Muscle of leg (tissue), 11 donors: ENCODE results near the gene TNNI3. TPM values are rescaled to one million over a fixed set of nuclear protein-coding genes. Genes with fewer than 3 reads are reported as not detected.

Experiments
- DNase-seq: peaks from one replicate; pipeline ENCODE4 v3.0.0; 2013
- H3K27ac ChIP-seq: one replicate; pipeline ENCODE4 v1.5.1; 2013; ENCODE audit warnings: mild to moderate bottlenecking, low read length, control low read depth
- H3K27me3 ChIP-seq: one replicate; pipeline ENCODE4 v1.6.1; 2013; ENCODE audit warnings: low read length; ENCODE audit not compliant: control insufficient read depth, insufficient read depth
- H3K36me3 ChIP-seq: one replicate; pipeline ENCODE4 v1.6.1; 2013; ENCODE audit warnings: low read length; ENCODE audit not compliant: control insufficient read depth, insufficient read depth
- H3K4me1 ChIP-seq: one replicate; pipeline ENCODE4 v1.6.1; 2013; ENCODE audit warnings: low read length; ENCODE audit not compliant: control insufficient read depth, insufficient read depth
- H3K4me3 ChIP-seq: one replicate; pipeline ENCODE4 v1.5.1; 2013; ENCODE audit warnings: low read length, control low read depth
- H3K9me3 ChIP-seq: replicated peaks from 2 replicates; pipeline ENCODE4 v1.6.1; 2013; ENCODE audit warnings: low read depth, low read length; ENCODE audit not compliant: control insufficient read depth
- WGBS: methylation state at CpG from one replicate; pipeline ENCODE4 v1.1.5; 2013; ENCODE audit warnings: missing lambda C conversion rate; ENCODE audit not compliant: insufficient coverage; 5-methylcytosine and 5-hydroxymethylcytosine counted together
- polyA plus RNA-seq, 8 donors: library from polyadenylated mRNA; unstranded; fragments of 120-200 nt; gene quantifications; one replicate each; pipeline versions ENCODE4 v1.2.1 to v1.2.3, GENCODE V29; 2013; ENCODE audit warnings: inconsistent platforms in 1 of 8, low replicate concordance in 1 of 8; ENCODE audit not compliant: insufficient read length in 8 of 8, insufficient read depth in 1 of 8
- total RNA-seq: library from RNA; stranded (reverse); fragments of 120-200 nt; gene quantifications from one replicate; pipeline ENCODE4 v1.2.4, GENCODE V29; 2013

Gene TNNI3
- total and polyA plus RNA-seq, 9 donors, result 0.80 to 3.1 (median 1.4) TPM

DNA sequence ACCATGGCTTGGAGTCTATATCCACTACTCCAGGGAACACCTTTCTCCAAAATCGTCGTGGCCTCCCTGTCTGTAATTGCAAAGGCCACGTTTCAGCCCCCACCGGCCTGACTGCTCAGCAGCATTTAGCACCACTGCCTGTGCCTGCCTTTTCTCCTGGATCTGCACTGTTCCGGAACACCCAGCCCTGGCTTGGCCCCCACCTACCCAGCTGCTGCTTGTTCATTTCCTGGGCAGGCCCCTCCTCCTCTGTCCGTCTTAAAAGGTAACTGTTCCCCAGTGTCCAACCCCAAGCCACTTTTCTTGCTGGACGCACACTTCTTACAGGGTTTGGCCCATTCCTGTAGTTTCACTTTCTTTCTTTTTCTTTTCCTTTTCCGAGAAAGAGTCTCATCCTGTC is 31.1 kb upstream of the TNNI3 start:
- 43% methylated on average over 6 of the region's 8 CpGs for WGBS
- Histone ChIP-seq H3K4me1 (no peaks in the 10 kb centered on the region), H3K27ac (no peak overlapping the region), H3K36me3 (no peaks in the 10 kb centered on the region), H3K4me3 (no peak overlapping the region), H3K9me3 (no peaks in the 10 kb centered on the region), H3K27me3 (peaks cover 9% of the 10 kb centered on the region)
- DNase-seq, result no peak

DNA sequence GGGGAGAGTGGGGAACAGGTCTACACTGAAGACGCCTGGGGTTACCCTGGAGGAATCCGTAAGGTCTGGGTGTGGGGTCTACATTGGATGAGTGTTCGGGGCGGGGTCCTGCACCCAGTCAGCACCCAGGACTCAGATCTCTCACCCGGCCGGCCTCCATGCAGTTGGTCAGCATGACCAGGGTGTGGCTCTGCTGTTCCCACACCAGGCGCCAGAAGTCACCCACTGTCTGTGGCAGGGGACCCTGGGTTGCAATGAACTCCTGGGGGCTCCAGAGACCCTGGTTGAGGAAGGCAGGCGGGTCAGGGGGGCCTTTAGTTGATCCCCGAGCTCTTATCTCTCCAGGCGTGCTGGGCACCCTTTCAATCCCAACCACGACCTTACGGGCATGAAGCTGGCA is 28.5 kb upstream of the TNNI3 start:
- Histone ChIP-seq H3K36me3 (no peaks in the 10 kb centered on the region), H3K4me3 (no peak overlapping the region), H3K27me3 (peaks cover 19% of the 10 kb centered on the region), H3K27ac (no peak overlapping the region), H3K4me1 (no peaks in the 10 kb centered on the region), H3K9me3 (no peaks in the 10 kb centered on the region)
- no peak for DNase-seq
- 84% methylated on average over 10 of the region's 12 CpGs for WGBS

DNA sequence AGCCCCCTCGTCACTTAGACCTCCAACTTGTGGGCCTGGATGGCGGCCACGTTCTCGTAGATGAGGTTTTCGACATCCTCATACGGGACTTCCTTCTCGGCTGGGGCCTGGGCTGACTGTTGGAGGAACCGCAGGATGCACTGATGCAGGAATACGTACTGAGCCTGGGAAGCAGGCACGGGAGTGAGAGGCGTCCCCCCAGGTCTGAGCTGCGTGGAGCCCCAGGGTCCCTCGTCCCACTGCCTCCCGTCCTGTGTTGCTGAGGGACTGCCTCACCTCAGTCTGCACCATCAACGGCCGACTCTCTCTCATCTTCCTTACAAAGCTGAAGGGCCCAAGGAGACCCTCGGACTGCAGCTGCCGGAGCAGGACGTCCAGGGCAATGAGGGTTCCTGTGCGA is 24.2 kb upstream of the TNNI3 start:
- Histone ChIP-seq H3K4me3 (no peak overlapping the region), H3K27me3 (peaks cover 59% of the 10 kb centered on the region), H3K27ac (no peak overlapping the region), H3K36me3 (no peaks in the 10 kb centered on the region), H3K4me1 (peaks cover 13% of the 10 kb centered on the region), H3K9me3 (no peaks in the 10 kb centered on the region)
- WGBS, result 62% methylated on average over 14 of the region's 20 CpGs
- DNase-seq, result no peak

DNA sequence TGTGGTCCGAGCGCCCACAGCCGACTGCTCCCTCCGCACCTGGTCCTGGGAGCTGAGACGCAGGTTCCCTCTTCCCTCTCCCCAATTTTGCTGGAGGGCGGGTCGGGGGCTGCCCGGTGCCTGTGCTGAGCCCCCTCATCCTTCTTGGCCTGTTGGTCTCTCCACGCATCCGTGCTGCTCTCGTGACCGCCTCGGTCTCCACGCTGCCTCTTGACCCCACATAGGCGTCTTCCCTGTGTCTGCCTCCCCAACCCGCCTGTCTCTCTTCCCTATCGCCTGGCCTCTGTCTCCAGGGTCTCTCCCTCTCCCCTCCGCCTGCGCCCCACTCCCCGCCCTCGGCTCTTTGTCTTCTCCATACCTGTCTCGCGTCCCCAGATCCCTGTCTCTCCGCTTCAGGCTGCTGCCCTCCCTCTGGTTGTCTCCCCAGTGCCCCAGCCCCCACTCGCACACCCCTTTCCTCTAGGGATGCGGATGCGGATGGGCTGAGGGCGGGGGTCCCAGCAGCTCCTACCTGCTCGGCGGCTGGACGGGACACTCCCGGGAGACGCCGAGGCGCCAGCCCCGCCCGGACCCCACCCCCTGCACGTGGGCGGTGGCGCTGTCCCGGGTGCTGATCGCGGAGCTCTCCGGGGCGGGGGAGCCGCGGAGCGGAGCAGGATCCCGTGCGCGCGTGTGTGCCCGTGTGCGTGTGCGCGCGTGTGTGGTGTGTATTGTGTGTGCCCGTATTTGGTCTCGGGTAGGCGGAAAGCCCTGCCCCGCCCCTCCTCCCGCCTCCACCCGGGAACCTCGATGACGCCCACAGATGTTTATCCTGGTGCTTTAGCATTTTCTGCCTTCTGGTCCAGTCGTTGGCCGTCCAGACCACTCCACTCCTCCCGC is 22.3 kb upstream of the TNNI3 start, which contains the start of gene SYT5:
SYT5 (minus strand) TSS at position 684 of the 879 bp plus-strand sequence. CDS start 1,248 bp downstream, outside the sequence.
- under 1% methylated on average over 55 of the region's 68 CpGs for WGBS
- H3K27me3 ChIP-seq, result peaks cover 76% of the 10 kb centered on the region

DNA sequence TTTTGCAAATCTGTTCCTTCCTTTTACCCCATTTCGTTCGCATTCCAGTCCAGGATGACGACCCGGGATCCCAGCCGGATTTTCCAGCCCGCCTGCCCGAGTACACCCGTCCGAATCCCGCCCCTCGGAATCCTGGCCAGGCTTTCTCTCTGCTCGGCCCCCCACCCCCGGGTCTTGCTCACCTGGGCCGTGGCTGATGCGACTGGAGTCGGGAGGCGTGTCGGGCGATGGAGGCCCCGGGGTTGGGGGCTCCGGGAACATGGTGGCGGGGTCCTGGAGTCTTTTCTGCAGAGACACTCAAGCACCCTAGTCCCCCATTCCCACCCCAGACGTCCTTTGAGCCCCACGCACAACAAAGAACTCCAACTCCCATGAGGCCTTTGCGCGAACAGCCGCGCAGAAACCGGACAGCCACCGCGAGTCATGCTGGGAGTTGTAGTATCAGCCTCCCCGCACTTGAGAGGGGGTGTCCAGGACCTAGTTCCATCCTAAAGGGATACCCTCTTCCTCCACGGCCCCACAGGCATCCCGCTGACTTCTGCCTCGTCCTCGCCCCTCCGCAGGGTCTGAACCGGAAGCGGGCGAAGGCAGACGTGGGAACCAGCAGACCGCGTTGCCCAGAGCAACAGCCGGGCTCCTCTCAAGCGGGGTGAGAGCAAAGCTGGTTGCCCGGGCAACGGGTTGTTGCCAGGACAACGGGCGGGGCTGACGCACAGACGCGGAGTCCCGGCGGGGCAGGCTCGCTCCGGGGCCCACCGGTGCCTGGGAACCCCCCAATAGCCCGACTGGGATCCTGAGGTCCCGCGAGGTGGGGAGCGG is 21.5 kb upstream of the TNNI3 start:
- no peaks in the 10 kb centered on the region for H3K9me3 ChIP-seq
- WGBS, result 1% methylated on average over 44 of the region's 61 CpGs
- peak; percentile 65 for DNase-seq
- no peaks in the 10 kb centered on the region for H3K36me3 ChIP-seq
- H3K27me3 ChIP-seq, result peaks cover 82% of the 10 kb centered on the region
- peak overlapping the region; percentile 17 for H3K4me3 ChIP-seq
- peaks cover 14% of the 10 kb centered on the region for H3K4me1 ChIP-seq
- no peak overlapping the region for H3K27ac ChIP-seq

More for the DNA sequence above, 22.3 kb upstream of the TNNI3 start, which contains the start of gene SYT5:
- Histone ChIP-seq H3K36me3 (no peaks in the 10 kb centered on the region), H3K4me1 (peaks cover 13% of the 10 kb centered on the region), H3K4me3 (peak within 1 kb of the TSS; percentile 17), H3K27ac (no peak within 1 kb of the TSS), H3K9me3 (no peaks in the 10 kb centered on the region)
- peak; percentile 39 for DNase-seq

DNA sequence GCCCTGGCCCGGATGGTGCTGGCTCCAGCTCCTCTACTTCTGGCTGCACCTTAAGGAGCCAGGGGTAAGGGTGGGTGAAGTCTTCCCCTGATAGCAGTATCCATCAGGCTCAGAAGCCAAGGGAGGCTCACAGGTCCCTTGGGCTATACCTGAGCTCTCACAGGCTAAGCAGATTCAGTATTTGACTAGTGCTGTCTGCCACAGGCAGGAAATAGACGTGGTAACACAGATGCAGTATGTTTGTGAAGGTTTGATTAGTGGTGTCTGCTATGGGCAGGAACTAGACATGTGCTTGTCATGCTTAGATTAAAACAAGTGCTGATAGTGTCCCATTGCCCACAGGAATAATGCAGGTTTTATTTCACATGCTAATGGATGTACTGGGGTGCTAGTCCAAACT is 18.5 kb upstream of the TNNI3 start:
- Histone ChIP-seq H3K36me3 (no peaks in the 10 kb centered on the region), H3K4me1 (peaks cover 19% of the 10 kb centered on the region), H3K27me3 (peaks cover 95% of the 10 kb centered on the region), H3K27ac (no peak overlapping the region), H3K9me3 (no peaks in the 10 kb centered on the region), H3K4me3 (no peak overlapping the region)
- no peak for DNase-seq
- WGBS, result 50% methylated on average over 2 of the region's 2 CpGs

DNA sequence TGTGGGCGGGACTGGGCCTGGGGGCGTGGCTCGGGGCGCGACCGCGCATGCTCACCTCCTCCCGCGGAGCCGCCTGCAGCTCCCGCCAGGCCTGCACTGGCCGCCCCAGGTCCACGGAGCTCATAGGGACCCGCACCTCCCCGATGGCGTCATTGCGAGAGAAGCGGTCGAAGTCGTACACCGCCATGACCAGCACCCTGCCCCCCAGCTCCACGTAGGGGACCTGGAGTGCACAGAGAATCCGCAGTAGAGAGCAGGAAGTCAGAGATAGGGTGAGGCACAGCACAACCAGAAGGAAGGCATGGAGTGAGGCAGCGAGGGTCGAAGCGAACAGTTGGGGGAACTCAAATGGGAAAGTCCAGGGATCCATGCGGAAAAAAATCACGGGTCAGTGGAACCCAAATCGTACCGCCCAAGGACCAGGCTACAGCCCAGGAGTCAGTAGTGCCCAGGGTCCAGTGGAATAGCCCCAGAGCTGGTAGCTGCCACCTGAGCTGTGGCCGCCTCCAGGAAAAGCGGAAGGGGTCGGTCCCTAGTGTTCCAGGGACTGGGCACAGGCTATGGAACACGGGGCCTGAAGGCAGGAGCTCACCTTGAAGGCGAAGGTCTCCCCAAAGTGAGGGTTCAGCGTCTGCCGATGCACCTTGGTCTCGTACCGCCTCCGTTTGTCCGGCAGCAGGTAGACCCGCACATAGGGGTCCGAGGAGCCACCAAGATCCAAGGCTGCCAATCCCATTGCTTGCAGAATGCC is 17.8 kb upstream of the TNNI3 start:
- Histone ChIP-seq H3K27me3 (peaks cover 92% of the 10 kb centered on the region), H3K9me3 (no peaks in the 10 kb centered on the region), H3K27ac (no peak overlapping the region), H3K36me3 (no peaks in the 10 kb centered on the region), H3K4me3 (no peak overlapping the region), H3K4me1 (peaks cover 19% of the 10 kb centered on the region)
- no peak for DNase-seq
- WGBS, result 47% methylated on average over 34 of the region's 43 CpGs

DNA sequence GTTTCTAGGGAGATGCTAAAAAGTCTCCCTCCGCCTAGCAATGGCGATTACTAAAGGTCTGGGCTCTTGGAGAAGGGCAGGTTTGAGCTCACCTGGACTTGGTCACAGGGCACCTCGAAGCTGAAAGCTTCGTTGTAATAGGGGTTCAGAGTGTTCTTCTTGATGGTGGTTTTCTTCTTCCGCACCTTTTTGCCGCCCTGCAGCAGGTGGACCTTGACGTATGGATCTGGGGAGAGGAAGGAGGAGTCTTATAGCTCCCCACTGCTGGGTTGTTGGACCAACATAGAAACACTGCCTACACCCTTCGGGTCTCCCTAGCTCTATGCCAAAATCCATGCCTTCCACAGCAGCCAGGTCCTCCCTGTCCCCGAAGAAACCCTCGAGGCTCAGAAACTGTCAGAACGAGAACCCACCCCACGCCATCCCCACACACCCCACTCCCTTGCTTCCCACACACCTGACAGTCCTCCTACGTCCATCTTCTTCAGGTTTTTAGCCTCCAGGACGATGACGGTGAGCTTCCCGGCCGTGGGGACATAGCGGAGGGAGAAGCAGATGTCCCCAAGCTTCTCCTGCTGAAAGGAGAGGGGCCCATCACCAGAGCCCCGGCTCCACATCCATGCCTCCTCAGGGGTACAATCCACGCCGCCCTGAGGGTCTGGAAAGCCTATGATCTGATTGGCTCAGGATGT is 17.0 kb upstream of the TNNI3 start:
- H3K9me3 ChIP-seq, result no peaks in the 10 kb centered on the region
- H3K27ac ChIP-seq, result no peak overlapping the region
- H3K27me3 ChIP-seq, result peaks cover 89% of the 10 kb centered on the region
- peaks cover 15% of the 10 kb centered on the region for H3K4me1 ChIP-seq
- no peak for DNase-seq
- no peak overlapping the region for H3K4me3 ChIP-seq
- no peaks in the 10 kb centered on the region for H3K36me3 ChIP-seq
- WGBS, result 47% methylated on average over 10 of the region's 21 CpGs

DNA sequence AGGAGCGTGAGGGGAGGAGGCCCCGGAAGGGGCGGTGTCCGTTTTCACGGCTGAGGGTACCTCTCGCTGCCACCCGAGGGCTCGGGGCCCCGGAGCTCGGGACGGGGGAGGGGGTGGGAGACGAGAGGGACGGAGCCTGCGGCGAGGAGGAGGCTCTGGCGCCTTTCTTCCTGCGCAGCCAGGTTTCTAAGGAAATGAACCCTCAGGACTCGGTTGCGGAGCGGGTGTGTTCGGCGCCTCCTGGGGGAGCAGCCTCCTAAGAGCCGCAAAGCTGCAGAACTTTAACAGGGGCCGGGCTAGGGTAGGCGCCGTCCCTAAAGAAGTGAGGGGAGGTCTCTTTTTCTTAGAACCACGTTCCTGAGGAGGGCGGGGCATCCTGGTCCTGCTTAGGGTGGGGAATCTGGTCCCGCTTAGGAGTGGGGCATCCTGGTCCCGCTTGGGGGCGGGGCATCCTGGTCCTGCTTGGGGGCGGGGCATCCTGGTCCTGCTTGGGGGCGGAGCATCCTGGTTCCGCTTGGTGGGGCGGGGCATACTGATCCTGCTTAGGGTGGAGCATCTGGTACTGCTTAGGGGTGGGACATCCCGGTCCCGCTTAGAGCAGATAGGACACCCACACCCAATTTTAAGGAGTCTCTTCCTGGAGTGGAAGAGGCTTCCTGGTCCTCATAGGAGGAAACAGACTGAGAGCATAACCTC is 16.3 kb upstream of the TNNI3 start:
- H3K27ac ChIP-seq, result no peak overlapping the region
- WGBS, result 0% methylated on average over 24 of the region's 37 CpGs
- peaks cover 87% of the 10 kb centered on the region for H3K27me3 ChIP-seq
- no peak for DNase-seq
- no peaks in the 10 kb centered on the region for H3K9me3 ChIP-seq
- no peaks in the 10 kb centered on the region for H3K36me3 ChIP-seq
- H3K4me1 ChIP-seq, result peaks cover 9% of the 10 kb centered on the region
- peak overlapping the region; percentile 8 for H3K4me3 ChIP-seq
